Measurements from ENCODE around the gene RAB40C. TPM values are rescaled to one million over a fixed set of nuclear protein-coding genes. Genes with fewer than 3 reads are reported as not detected.

The RAB40C gene, protein sequence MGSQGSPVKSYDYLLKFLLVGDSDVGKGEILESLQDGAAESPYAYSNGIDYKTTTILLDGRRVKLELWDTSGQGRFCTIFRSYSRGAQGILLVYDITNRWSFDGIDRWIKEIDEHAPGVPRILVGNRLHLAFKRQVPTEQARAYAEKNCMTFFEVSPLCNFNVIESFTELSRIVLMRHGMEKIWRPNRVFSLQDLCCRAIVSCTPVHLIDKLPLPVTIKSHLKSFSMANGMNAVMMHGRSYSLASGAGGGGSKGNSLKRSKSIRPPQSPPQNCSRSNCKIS
- total RNA-seq, result 16.2 and 17.6 TPM in 2 replicates

DNA sequence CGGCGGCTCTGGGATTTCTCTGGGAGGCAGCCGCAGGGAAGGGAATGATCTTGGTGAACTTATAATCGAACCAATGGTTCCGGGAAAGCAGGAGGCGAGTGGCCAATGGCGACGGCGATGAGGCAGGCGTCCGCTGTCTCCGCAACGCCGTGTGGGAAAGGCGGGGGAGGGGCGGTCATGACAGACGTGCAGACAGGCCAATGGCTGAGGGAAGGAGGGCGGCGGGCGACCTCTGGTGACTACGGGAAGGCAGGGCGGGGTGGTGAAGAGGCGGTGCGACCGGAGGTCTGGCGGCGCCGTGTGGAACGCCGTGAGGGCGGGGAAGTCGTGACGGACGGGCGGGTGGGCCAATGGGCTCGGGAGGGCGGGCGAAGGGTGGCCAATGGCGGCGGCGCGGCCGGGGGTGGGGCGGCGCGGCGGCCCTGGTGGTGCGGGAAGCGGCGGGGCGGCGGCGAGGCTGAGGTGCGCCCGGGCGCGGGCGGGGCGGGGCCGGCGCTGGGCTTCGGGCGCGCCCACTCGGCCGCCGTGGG, at the start of gene RAB40C:
TSS of gene RAB40C (plus strand) at position 409 of the 530 bp plus-strand sequence. CDS start 226 bp downstream, outside the sequence.
- intact Hi-C loops (cut with micrococcal nuclease), result loop anchor here (1.0 to 10.0 kb wide), 10 partner anchors 19 to 451 kb away; partner anchors contain the start of genes AXIN1, CAPN15, FAM234A and JMJD8

DNA sequence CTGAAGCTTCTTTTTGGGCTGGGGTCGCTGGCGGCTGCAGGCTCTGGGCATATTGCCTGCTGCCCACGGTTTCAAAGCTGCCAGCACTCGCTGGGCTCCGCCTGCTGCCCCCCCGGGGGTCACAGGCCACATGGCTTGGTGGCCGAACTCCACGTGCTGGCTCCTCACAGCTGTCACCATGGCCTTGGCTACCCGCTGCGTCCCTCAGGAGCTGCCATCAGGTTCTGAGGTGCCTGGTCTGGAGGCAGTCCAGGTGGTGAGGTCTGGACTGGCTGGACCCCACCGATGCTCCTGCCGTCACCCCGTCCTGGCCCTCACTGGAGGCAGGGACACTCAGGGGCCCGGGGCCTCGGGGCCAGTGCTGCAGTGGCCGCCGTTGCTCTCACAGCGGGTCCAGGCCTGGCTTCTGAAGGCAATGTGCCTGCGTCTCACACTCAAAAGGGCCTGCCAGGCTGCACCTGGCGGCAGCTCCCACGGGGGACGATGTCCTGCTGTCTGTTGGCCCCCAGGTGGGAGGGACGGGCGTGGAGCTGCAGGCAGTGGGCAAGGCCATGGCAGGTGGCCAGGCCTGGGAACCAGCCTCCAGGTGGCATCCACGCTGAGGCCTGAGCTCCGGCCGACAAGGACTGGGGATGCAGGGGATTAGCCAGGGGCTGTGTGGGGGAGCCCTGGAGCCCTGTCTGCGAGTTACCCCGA, 49.1 kb upstream of the RAB40C start:
- intact Hi-C loops (cut with micrococcal nuclease), result no loop called here

DNA sequence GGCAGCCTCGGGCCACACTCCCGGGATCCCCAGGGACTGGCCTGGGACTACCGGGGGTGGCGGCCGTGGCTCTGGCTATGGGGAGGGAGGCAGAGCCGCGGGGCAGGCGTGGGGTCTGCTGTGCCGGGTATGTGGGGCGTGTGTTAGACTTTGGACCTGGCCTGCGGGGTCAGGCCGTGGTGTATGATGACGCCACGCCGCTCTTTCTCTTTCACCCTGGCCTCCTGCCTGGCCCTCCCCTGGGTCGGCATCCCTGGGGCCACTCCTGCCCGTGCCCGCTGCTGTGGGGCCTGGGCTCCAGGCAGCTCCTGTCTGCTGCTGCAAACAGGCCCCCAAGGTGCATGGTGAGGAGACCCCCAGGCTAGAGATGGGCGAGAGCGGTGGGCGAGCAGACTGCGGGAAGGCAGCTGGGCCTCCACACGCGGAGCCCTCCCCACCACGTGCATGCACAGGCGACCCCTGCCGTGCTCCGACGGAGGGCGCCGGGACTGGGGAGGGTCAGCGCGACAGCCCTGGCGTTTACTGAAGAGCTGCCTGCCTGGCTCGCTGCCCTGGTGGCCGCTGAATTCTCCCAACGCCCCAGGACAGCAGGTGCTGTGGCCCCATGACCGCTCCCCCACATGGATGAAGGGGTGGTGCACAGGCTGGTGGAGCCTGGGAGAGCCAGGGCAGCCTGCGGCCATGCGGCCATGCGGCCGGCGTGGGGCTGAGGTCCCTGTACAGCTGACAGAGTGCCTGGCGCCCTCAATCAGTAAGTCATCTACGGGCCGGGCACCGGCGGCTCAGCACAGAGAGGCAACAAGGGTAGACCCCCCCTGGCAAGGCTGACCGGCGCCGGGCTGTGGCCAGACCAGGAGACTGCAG, 46.3 kb upstream of the RAB40C start:
- intact Hi-C loops (cut with micrococcal nuclease), result no loop called here

DNA sequence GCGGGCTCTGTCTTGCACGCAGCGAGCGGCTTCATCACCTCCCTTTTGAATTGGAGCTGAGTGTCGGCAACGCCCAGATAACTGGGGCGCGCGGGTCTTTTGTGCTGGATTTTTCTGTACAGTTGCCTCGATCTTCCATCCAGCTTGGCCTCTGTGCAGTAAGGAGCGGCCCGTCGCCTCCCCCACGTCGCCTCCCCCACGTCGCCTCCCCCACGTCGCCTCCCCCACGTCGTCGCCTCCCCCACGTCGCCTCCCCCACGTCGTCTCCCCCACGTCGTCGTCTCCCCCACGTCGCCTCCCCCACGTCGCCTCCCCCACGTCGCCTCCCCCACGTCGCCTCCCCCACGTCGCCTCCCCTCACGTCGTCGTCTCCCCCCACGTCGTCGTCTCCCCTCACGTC, 45.3 kb upstream of the RAB40C start:
- intact Hi-C loops (cut with micrococcal nuclease), result no loop called here

DNA sequence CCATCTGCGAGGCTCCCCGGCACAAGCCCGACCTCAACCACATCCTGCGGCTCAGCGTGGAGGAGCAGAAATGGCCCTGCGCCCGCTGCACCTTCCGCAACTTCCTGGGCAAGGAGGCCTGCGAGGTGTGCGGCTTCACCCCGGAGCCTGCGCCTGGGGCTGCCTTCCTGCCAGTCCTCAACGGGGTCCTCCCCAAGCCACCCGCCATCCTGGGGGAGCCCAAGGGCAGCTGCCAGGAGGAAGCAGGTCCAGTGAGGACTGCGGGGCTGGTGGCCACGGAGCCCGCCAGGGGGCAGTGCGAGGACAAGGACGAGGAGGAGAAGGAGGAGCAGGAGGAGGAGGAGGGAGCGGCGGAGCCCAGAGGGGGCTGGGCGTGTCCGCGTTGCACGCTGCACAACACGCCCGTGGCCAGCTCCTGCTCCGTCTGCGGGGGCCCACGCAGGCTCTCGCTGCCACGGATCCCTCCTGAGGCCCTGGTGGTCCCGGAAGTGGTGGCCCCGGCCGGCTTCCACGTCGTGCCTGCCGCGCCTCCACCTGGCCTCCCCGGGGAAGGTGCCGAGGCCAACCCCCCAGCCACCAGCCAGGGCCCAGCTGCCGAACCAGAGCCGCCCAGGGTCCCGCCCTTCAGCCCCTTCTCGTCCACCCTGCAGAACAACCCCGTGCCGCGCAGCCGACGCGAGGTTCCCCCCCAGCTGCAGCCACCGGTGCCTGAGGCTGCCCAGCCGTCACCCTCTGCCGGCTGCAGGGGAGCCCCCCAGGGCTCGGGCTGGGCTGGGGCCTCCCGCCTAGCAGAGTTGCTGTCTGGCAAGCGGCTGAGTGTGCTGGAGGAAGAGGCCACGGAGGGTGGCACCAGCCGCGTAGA, 42.7 kb upstream of the RAB40C start:
- intact Hi-C loops (cut with micrococcal nuclease), result no loop called here

DNA sequence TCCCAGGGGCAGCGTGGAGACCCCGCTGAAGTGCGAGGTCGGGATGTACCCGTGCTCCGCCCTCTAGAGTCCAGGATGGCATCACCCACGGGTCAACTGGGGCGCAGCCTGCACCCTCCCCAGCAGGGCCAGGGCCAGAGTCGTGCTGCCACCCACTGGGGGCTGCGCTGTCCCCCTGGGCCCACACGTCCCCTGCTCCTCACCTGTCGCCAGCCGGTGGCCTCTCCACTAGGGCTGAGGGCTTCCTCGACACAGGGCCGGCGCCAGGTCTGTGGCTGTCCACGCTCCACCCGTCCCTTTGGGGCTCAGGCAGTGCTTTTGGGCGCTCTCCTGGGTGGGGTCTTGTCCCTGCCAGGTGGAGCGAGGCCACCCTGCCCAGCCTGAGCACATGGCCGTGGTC, 41.3 kb upstream of the RAB40C start:
- intact Hi-C loops (cut with micrococcal nuclease), result no loop called here

DNA sequence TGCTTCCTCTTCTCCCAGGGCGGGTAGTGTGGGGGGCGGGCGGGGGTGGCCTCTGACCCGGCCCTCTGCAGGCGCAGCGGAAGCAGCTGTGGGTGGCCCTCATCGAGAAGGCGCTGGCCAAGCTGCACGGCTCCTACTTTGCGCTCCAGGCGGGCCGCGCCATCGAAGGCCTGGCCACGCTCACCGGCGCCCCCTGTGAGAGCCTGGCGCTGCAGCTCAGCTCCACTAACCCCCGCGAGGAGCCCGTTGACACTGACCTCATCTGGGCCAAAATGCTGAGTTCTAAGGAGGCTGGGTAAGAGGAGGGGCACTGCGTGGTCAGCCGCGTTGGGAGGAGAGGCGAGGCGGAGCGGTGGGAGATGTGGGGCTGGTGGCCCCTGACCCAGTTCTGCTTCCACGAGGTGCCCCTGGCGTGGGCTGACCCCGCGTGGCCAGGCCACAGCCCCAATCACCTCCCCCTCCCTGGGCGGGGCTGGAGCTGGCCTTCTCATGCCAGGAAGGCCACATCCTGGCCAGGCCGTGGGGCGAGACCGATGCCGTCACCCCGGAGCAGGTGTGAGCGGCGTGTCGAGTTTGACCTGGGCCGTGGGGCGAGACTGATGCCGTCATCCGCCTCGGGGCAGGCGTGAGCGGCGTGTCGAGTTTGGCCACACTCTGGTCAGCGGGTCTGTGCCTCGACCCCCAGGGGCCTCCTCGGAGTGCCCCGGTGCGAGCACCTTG, 40.2 kb upstream of the RAB40C start:
- intact Hi-C loops (cut with micrococcal nuclease), result no loop called here

DNA sequence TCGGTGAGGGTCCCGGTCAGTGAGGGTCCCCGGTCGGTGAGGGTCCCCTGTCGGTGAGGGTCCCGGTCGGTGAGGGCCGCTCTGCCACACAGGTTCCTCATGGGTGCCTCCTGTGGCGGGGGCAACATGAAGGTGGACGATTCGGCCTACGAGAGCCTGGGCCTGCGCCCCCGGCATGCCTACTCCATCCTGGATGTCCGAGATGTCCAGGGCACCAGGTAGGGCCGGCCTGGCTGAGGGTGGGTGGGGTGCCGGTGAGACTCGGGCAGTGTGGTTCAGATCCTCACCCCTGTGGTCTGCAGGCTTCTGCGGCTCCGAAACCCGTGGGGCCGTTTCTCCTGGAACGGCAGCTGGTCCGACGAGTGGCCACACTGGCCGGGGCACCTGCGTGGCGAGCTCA, 38.7 kb upstream of the RAB40C start:
- intact Hi-C loops (cut with micrococcal nuclease), result no loop called here

DNA sequence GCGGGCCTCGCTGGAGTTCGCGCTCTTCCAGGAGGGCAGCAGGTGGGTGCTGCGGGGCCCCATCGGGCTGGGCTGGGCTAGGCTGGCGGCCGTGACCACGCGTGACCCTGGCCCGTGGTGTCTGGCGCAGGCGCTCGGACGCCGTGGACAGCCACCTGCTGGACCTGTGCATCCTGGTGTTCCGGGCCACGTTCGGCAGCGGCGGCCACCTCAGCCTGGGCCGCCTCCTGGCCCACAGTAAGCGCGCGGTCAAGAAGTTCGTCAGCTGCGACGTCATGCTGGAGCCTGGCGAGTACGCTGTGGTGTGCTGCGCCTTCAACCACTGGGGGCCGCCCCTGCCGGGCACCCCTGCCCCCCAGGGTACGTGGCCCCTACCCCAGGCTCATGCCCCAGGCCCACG, 37.7 kb upstream of the RAB40C start:
- intact Hi-C loops (cut with micrococcal nuclease), result no loop called here

DNA sequence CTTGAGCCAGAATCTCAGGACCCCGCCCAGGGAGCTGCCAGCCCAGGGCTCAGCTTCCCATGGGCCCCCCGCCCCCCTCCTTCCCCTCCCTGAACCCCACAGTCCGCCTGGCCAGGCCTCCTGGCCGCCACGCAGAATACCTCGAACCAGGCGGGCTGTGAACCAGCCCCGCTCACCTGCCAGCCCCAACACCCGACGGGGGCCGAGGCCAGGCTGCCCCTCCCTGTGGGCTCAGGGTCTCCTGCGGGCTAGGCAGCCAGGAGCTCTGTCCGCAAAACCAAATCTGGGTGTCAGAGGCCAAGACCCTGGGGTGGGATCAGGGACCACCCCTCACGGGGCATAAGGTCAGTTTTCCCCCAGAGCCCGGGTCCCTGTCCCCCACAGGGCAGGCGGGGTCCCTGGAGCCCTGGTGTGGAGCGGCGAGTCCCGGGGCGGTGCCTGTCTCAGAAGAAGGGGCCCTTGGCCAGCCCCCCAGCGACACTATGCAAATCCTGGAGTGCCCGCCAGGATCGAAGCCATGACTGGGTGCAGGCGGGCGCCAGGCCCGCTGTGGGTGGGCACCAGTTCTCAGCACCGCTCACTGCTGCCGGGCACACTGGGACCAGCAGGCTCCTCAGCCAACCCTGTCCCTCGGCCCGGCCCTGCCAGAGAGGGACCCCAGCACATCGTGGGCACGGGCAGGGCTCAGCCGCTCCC, 36.1 kb upstream of the RAB40C start:
- intact Hi-C loops (cut with micrococcal nuclease), result no loop called here

DNA sequence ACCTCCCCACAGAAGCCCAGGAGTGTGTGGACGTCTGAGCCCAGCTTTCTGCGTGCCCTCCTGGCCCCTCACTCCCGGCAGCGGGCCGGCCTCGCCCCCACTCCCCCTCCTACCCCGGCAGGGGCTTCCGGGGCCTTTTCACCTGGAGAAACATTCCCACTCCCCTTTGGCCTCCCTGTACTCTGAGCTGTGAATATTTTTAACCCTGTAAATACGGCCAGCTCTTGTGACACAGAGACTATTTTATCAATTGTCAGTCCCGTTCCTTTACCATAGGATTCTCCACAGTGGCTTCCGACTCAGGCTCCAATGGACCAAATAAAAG, 35.6 kb upstream of the RAB40C start:
- intact Hi-C loops (cut with micrococcal nuclease), result no loop called here

DNA sequence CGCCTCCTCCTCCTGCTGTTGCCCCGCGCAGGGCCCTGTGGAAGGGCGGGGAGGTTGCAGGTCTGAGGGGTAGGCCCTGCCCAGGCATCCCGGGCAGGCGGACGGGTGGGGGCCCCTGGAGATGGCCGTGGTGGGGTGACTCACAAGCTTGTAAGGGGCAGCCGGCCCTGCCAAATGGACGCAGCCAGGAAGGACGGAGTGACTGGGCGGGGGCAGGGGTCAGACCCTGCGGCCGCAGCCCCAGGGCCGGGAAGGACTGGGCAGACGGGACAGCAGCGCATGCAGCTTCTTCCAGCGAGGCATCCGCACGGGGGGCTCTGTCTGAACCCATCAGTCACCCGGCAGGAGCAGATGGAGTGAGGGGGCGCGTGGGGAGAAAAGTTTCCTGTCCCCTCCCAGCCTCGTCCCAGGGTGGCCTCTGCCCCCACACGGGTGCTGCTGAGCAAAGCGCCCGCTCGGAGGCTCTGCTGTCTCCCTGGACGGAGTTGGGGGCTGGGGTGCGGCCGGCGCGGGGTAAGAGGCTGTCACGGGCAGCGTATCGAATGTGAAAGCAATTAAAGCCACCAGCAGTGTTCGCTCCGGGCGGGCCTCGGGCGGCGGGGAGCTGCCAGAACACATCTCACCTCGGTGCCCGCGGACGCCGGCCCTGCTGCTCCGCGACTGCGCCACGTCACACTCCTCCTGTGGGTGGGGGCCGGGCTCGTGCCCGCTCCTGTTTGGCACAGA, 35.1 kb upstream of the RAB40C start:
- intact Hi-C loops (cut with micrococcal nuclease), result no loop called here

DNA sequence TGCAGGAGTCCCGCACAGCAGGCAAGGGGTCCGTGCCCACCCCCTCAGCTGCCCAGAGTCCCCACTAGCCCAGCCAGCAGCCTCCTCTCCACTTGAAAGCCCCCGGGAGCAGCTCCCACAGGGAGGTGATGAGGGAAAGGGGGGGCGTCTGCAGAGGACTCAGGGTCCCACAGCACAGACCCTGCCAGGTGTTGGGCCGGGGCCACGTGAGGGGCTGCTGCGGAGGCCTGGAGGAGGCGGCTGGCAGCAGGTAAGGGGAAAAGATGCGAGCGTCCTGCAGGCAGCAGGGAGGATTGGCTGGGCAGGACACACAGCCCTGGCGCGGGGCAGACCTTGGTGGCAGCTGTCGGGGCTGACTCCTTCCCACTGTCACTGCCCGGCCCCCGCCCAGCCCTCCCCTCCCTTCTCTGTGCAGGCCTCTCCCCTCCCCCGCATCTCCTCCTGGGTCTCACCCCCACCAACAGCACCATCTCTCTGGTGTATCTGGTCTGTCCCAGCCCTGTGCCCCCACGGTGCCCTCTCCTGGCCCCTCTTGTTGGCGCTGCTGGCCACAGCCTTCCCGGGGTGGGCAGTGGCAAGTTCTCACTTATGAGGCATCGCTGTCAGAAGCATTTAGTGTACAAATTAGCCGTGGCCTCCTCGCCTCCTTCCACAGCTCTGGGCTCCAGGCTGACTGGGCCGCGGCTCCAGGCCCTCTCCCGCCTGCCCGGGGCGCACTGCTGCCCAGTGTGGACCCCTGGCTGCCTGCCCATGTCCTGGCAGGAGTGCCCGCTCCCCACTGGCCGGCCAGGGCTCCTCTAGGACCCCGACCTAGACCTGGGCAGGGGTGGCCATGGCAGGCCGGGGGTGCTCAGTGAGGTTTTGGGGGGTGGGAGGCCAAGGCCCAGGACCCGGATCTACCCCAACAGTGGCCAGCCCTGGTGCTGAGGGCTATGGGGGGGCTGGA, 34.1 kb upstream of the RAB40C start:
- intact Hi-C loops (cut with micrococcal nuclease), result no loop called here

DNA sequence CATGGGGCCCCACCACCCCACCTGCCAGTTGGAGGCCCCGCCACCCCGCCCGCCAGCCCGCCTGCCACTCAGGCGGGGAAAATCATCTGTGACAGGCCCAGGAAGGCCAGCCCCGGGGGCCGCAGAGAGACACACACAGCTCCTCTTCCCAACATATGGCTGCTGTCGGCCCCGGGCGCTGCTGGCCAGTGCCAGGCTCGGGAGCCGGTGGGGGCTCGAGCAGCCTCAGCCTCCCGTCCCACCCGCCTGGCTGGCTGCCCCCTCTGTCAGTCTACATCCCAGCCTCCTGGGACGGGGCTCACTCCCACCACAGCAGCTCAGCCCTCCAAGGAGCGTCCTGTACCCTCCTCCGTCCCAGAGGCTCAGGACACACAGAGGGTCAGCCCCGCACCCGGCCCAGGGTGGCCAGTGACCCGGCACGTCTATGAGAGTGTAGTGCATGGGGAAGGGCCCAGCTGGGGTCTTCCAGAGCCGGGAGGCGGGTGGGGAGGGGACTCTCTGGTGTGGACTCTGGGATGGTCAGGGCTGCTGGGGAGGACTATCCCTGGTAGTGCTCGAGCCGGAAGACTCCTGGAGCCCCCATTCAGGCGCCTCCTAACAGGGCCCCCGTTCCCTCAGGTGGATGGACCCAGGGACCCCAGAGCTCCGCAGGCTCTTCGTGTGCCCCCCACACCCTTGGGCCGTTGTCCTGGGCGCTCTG, 33.2 kb upstream of the RAB40C start:
- intact Hi-C loops (cut with micrococcal nuclease), result no loop called here

DNA sequence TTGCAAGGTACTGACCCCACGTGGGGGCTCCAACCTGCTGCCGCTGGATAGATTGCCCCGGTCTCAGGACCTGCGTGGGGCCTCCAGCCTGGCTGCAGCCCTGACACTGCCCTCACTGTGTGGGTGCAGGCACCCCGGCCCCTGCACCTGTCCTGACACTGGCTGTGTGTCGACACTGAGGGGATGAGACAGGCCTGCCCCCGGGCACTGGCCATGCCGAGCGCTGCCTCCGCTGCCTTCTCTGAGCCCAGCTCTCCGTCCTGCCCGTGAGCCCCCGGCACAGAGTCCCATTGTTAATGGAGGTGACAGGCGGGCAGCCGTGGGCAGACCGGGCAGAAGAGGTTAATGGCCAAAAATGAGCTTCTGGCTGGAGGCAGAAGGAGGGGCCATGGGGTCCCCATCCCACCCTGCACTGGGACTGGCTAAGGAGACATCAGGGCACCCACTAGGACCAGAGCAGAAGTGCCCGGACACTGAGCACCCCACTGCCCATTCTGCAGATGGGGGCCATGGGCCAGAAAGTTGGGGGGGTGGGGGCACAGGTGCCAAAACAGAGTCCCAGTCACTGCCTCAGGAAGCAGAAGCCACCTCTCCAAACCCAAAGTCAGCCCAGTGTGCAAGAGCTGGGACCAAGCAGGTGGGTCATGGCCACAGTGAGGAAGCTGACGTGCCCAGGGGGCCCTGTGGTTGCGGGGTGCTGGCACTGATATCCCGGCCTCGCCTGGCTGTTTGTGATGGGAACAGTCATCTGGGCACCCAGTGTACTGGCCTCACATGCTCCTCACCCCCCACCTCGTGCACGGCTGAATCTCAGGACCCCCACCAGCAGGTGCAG, 32.2 kb upstream of the RAB40C start:
- intact Hi-C loops (cut with micrococcal nuclease), result no loop called here

DNA sequence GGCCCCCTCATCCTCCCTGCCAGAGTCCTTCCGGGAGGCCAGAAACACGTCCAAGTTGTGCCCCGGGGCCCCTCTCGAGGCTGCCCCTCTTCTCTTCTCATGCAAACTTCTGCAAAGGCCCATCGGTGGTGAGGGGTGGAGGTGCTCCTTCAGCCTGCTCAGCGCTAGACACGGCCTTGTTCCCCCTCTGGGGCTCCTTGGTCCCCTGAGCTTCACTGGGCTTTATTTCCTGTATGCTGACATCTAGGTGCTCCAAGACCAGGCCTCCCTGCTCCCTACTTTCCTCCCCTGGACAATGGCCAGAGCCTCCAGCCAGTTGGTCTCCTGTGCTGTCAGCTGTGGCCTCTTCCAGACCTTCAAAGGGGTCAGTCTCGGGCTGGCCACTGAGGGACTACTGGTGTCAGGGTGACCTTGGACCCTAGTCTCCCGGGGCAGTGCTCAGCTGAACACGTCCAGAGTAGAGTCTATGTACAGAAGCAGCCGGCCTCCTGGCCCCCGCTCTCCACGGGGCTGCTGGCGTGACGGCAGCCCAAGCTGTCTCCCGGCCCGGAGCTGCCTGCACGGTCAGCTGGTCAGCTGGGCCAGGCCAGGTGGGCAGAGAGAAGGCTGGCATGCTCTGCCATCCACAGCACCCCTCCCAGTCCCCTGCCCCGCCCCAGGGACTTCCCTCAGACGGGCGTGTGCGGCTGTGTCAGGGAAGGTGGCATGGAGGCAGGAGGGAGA, 31.4 kb upstream of the RAB40C start:
- intact Hi-C loops (cut with micrococcal nuclease), result no loop called here
